Stomach (tissue), 4 donors: ENCODE measurements around the gene PRSS22.

ENCODE experiments used
- CTCF ChIP-seq, 7 experiments: fragments of 450-650 bp in 4 of 7; fragments of 200-600 bp in 3 of 7; sonication (generic) in 3 of 7; IDR thresholded peaks; one replicate each; pipeline ENCODE4 v1.5.1; 2016 to 2019; ENCODE audit warnings: antibody characterized with exemption in 7 of 7, control low read depth in 2 of 7, mild to moderate bottlenecking in 1 of 7
- POLR2A ChIP-seq, 4 donors: fragments of 450-650 bp; IDR thresholded peaks; one replicate each; pipeline ENCODE4 v1.6.1; 2016; ENCODE audit warnings: antibody characterized with exemption in 4 of 4, control low read depth in 2 of 4, mild to moderate bottlenecking in 1 of 4, moderate library complexity in 1 of 4

GRCh38 chr16:2833776-2834175, 24.2 kb downstream of the PRSS22 start:
- TF ChIP-seq CTCF (IDR thresholded peaks at IDR 0.05) (no peak), POLR2A (IDR thresholded peaks at IDR 0.05) (no peak)
